NCI-H526 treated with DMSO at 0.1 percent for 48 hours (cell line): ENCODE results near the gene TRIM22.
A peak's percentile ranks its signal among the peaks of the same experiment; 100 is the strongest.
"Not testable (repeated sequence)": the region's sequence is repeated elsewhere in the genome, so short reads cannot be mapped to it uniquely, and the experiment has no call there.

Source experiments
- DNase-seq: peaks from one replicate; lab custom pipeline; 2025; lab: John Stamatoyannopoulos, UW

The TRIM22 gene

DNA sequence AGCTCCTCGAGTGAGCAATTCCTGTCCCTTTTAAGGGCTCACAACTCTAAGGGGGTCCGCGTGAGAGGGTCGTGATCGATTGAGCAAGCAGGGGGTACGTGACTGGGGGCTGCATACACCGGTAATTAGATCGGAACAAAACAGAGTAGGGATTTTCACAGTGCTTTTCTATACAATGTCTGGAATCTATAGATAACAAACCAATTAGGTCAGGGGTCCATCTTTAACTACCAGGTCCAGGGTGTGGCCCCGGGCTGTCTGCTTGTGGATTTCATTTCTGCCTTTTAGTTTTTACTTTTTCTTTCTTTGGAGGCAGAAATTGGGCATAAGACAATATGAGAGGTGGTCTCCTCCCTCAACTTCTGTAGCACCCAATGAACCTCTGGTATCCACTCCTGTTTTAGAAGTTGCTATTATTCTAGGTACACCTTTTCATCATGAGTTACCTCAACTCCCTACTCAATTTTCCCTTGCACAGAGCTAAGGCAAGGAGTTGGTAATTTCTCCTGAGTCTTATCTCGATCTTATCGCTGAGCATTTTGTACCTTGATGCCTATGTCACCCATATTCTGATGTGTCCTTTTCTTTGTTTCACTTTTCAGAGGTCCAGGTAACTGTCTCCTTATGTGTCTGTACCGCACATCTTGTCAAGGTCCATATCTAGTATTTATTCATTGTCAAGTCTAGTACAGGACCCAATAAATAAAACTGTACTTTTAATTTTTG, 1.8 kb downstream of the TRIM22 start:
- DNase-seq: not testable (repeated sequence)

DNA sequence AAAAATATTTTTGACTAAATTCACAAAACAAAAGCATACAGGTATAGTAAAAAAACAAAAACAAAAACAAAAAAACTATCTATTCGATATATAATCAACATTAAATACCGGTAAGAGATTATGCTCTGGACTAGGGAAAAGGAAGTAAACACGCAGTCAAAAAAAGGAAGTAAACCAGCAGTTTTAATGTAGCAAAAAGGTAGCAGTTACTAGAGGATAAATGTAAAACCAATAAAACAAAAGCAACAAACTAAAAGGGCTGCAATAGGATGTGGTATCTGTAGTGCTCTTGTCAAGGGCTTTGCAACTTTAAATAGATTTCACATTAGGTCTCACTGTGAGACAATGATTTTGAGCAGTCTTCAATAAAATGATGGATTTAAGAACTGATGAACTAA, 2.4 kb downstream of the TRIM22 start:
- no peak for DNase-seq

DNA sequence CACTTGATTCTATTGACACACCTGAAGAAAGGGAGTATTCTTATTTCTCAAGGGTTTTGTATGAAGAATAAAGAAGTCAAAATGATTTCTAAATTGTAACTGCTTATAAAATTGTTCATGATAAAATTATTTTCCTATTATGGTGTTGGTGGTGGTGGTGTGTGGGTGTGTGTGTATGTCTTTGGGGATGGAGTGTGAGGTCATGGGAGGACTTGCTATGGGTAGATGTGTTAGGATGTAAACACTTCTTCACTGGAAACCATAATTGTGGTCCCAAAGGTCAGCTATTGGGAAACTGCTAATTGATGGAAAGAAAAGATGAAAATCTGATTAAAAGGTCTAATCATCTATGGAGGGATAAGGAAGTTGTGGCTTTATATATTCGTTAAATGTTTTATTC, 5.1 kb downstream of the TRIM22 start:
- DNase-seq: no peak

DNA sequence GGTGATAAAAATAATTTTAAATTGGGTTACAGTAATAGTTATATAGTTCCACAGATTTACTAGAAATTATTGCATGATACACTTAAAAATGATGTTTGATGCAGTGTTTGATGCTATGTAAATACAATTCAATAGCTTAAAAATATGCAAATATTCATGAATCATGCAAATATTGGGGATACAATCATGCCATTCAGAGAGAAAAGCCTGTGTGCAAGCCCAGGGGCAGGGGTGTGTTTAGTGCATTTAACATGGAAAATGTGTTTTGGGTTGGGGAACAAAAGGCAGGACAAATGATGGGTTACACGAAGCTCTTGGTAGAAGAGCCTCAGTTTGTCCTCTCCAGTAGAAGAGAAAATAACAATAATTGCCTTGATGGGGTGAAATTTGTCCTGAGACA, 6.0 kb downstream of the TRIM22 start:
- DNase-seq: peak; percentile 2

DNA sequence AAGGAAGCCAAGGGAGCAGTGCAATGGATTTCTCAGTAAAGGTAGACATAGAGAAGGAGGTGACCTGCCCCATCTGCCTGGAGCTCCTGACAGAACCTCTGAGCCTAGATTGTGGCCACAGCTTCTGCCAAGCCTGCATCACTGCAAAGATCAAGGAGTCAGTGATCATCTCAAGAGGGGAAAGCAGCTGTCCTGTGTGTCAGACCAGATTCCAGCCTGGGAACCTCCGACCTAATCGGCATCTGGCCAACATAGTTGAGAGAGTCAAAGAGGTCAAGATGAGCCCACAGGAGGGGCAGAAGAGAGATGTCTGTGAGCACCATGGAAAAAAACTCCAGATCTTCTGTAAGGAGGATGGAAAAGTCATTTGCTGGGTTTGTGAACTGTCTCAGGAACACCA, 6.6 kb downstream of the TRIM22 start:
- no peak for DNase-seq

DNA sequence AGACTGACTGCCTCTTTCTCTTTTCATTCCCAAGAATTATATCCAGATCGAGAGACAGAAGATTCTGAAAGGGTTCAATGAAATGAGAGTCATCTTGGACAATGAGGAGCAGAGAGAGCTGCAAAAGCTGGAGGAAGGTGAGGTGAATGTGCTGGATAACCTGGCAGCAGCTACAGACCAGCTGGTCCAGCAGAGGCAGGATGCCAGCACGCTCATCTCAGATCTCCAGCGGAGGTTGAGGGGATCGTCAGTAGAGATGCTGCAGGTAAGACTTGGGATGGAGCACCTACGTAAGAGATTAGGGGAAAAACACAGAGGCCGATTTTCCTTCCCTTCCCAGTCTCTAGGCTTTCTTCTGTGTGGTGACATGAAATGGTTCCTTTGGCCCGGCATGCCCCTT, 8.7 kb downstream of the TRIM22 start:
- DNase-seq: no peak

DNA sequence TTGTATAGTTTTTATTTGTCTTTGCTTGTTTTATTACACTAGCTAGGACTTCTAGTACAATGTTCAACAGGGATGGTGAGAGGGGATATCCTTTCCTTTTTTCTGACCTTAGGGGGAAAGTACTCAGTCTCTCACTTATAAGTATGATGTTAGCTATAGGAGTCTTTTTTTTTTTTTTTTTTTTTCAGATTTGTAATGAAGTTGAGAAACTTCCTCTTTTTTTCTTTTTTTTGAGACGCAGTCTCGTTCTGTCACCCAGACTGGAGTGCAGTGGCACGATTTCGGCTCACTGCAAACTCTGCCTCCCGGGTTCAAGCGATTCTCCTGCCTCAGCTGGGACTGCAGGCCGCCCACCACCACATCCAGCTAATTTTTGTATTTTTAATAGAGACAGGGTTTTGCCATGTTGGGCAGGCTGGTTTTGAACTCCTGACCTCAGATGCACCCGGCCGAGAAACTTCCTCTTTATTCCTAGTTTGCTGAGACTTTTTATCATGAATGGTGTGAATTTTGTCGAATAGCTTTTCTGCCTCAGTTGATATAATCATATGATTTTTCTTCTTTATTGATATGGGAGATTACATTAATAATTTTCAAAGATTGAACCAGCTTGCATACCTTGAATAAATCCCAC, 10.9 kb downstream of the TRIM22 start:
- DNase-seq: no peak

DNA sequence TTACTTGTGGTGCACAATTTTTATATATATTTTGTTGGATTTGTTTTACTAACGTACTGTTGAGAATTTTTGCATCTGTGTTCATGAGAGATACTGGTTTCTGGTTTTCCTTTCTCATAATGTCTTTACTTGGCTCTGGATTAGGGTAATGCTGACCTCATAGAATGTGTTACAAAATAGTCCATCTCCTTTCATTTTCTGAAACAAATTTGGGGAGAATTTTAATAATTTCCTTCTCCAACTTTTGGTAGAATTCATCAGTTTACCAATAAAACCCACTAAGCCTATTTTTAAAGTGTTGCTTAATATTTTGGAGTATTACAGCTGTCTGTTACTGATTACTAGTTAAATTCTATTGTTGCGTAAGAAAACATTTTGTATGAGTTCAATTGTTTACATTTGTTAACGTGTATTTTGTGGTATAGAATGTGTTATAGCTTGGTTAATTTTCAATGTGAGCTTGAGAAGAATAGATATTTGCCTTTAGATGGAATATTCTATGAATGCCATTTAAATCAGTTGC, 11.5 kb downstream of the TRIM22 start:
- no peak for DNase-seq

GRCh38 chr11:5703741-5704536, 14.3 kb downstream of the TRIM22 start:
- DNase-seq: no peak

GRCh38 chr11:5705688-5706087, 16.1 kb downstream of the TRIM22 start:
- no peak for DNase-seq

- no peak for DNase-seq
Observed at GRCh38 chr11:5712507-5712906, 22.9 kb downstream of the TRIM22 start.

GRCh38 chr11:5713695-5714094, 24.1 kb downstream of the TRIM22 start:
- DNase-seq: no peak

DNA sequence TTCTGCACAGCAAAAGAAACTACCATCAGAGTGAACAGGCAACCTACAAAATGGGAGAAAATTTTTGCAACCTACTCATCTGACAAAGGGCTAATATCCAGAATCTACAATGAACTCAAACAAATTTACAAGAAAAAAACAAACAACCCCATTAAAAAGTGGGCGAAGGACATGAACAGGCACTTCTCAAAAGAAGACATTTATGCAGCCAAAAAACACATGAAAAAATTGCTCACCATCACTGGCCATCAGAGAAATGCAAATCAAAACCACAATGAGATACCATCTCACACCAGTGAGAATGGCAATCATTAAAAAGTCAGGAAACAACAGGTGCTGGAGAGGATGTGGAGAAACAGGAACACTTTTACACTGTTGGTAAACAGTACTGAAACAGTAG, 26.9 kb downstream of the TRIM22 start:
- not testable (repeated sequence) for DNase-seq

DNA sequence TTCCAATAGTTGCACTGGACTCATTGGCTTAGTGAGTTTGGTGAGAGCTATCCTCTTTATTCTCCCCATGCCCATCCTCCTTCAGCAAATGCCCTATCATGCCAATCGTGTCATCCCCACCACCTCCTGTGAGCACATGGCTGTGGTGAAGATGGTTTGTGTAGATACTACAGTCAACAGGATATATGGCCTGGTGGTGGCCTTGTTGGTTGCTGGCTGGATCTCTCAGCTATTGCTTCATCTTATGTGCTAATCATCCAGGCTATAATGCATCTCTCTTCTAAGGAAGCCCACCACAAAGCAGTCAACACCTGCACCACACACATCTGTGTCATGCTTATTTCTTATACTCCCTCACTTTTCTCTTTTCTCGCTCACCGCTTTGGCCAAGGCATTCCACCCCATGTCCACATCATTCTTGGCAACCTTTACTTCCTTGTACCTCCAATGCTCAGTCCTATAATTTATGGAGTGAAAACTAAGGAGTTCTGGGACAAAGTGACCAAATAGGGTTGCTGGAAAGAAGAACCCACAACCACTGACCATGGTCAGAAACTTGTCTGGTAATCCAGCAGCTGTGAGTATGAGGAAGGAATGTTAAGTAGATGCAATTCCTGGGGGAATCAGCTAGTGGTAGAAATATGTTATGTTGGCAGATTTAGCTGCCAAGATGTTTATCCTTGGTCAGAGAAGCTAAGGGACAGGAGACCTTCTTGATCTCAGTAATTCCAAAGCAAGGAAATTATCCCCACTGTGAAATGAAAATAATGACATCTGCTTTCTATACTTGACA, 30.3 kb downstream of the TRIM22 start:
- no peak for DNase-seq

- DNase-seq: no peak
Observed at GRCh38 chr11:5722622-5723021, 33.0 kb downstream of the TRIM22 start.

- DNase-seq: no peak
Observed at GRCh38 chr11:5726351-5726750, 36.8 kb downstream of the TRIM22 start.

GRCh38 chr11:5727691-5728090, 38.1 kb downstream of the TRIM22 start:
- DNase-seq: no peak

DNA sequence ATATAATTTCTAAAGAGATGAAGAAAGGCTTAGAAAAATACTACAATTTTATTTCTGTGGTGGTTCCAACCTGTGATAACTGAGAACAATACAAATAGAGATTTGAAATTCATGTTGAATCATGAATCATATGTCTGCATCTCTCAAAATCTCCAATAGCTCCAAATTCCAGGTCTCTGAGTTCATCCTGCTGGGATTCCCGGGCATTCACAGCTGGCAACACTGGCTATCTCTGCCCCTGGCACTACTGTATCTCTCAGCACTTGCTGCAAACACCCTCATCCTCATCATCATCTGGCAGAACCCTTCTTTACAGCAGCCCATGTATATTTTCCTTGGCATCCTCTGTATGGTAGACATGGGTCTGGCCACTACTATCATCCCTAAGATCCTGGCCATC, 46.8 kb downstream of the TRIM22 start, which contains the start of gene OR56B1:
TSS of gene OR56B1 (plus strand) at position 53 of the 400 bp plus-strand sequence. CDS start at position 122, 69 bp downstream.
- DNase-seq: no peak

DNA sequence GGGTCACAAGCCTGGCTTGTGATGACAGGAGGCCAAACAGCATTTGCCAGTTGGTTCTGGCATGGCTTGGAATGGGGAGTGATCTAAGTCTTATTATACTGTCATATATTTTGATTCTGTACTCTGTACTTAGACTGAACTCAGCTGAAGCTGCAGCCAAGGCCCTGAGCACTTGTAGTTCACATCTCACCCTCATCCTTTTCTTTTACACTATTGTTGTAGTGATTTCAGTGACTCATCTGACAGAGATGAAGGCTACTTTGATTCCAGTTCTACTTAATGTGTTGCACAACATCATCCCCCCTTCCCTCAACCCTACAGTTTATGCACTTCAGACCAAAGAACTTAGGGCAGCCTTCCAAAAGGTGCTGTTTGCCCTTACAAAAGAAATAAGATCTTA, 47.5 kb downstream of the TRIM22 start:
- DNase-seq: no peak

GRCh38 chr11:5737670-5738392, 48.2 kb downstream of the TRIM22 start:
- no peak for DNase-seq

DNA sequence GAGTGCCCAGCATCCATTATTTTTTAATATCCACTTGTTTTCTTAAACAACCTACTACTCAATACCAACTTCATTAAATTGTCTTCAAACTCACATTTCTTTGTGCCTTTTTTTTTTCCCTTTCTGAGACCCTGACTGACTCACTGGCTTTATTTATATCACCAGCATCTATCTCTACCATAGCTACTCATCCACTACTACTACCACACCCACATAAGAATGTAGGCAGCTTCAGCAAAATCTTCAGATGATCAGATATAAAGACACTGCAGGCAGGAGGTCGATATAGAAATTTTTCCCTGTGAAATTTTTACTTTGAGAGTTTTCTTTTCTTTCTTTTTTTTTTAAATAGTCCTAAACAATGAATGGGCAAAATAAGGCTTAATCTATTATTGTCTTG, 48.8 kb downstream of the TRIM22 start:
- DNase-seq: no peak
